Fibroblast of upper back skin (primary cell): ENCODE data around the gene ZNF569.
"Not testable (repeated sequence)": the region's sequence is repeated elsewhere in the genome, so short reads cannot be mapped to it uniquely, and the experiment has no call there.

Experiments
- DNase-seq: peaks from one replicate; pipeline ENCODE4 v3.0.0-alpha.2; 2013

Gene ZNF569

DNA sequence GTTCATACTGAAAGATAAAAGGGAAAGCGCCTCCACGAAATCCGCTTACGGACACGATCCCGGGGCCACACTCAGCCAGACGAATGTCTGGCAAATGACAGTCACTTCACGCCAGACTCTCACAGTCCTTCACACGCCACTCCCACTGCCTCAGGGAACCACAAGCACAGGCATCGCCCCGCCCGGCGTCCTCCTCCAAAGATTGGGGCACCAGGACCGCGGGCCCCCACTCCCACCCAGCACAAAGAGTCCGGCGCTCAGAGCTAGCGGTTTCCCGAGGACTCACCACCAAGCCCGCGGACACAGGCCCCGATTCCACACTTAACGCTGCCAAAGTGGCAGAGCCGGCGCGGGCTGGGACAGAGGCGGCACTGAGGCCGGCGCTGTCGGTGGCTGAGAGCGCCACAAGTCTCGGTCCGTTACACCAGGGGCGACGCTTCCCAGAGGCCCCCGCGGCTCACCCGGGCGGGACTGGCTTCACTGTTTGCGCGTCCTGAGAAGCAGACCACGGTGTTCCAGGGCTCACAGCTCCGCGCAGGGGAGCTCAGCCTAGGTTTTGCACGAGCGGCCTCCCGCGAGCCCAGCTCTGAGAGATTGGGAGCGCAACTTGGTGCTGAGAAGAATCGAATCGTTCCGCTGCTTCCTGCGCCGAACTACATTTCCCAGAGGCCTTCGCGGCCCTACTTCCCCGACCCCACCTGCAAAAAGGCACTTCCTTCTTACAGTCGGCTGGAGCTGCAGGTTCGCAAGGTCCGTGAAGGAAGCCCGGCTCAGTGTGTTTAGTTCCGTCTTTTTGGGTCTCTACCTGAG is at the start of gene ZNF569:
ZNF569 (minus strand) TSS at position 647 of the 810 bp plus-strand sequence. CDS start 22,523 bp downstream, outside the sequence.
- DNase-seq: peak; percentile 93

DNA sequence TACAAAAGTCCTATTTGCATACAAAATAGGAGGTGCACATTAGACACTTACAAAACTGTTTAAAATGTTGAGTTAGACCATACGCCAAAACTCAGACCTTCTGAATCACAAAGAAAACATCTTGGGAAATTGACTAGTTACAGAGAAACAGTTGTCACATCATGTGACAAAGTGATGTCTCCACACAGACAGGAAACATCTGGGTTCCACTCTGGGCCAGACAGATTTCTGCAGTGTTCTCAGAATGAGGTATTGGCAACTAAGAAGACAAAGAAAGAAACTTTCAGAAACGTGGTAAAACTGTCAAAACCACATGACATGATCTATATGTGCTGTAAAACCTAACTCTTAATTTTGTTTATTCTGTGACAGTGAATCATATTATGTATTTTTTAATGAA is 46.2 kb upstream of the ZNF569 start:
- DNase-seq: no peak

DNA sequence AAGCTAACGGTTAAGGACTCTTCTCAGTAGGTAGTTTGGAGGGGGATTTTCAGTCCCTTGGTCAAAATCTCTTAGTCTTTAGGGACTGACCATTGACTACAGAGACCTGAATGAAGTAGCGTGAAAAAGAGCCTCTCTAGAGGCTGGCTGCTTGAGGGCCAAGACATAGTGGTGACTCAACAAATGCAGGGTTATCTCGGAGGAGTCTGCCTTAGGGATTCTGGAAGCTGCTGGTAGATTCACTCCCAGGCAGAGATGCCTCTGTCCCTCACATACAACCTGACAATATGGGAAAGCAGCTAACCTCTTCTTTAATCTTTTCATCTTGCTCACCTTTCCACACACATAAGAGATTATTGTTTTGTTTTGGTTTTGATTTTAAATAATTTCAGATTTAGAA is 44.6 kb upstream of the ZNF569 start:
- no peak for DNase-seq

DNA sequence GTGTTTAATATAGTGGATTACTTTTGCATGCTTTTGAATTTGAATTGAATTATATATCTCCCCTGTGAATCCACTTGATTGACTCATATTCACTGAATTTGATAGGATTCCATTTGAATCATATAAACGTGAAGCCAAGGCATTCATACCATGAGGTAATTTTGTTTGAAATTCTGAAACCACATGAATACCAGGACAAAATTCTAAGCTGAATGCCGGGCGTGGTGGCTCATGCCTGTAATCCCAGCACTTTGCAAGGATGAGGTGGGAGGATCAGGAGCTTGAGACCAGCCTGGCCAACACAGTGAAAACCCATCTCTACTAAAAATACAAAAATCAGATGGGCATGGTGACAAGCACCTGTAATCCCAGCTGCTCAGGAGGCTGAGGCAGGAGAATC is 43.9 kb upstream of the ZNF569 start:
- no peak for DNase-seq

DNA sequence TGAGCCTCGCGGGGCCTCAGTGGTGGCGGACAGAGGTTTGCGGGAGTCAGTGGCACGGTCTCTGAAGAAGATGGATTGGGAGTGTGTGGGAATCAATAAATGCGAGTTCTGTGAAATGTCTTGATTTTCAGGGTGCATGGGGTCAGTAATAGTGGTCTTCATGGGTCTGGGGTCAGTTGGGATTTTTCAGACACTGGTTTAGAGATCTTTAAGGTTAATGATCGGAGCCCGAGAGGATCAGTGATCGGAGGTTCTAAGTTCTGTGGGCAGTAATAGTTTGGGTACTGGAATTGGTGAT is 39.9 kb upstream of the ZNF569 start:
- no peak for DNase-seq

DNA sequence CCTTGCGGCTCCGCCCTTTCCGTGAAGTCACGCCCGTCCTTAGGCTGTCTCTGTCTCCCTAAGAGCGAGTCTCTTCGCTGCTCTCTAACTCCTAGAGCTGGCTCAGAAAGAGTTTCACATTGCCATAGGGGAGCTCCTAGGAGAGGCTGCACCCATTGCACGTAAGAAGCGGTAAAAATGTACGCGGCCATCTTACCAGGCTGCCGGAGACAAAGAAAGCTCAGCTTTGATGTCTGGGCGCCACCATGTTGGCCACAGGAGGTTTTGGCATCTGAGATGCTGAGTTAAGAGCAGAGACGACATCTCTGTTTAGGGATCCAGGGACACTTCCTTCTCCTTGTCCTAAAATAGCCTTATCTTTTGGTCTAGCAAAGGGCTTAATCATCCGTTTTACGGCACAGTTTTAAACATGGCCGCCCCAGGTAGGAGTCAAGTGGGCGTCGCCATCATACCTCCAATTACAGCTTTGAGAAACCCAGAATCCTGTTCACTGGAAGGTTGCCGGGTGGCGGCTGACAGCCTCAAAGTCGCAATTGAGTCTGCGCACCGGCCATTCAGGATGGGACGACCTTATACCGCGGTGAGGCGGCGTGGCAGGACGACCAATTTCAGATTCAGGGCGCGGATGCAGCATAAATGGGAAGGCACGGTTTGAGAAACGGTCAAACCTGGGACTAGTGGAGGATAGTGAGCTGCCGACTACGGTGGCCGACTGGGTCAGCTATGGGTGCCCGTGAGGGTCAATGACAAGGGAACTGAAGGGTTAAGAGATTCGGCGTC is 39.3 kb upstream of the ZNF569 start, which contains the start of gene ZNF793:
ZNF793 (plus strand) TSS at position 553 of the 780 bp plus-strand sequence. CDS start 16,501 bp downstream, outside the sequence.
- peak; percentile 72 for DNase-seq

DNA sequence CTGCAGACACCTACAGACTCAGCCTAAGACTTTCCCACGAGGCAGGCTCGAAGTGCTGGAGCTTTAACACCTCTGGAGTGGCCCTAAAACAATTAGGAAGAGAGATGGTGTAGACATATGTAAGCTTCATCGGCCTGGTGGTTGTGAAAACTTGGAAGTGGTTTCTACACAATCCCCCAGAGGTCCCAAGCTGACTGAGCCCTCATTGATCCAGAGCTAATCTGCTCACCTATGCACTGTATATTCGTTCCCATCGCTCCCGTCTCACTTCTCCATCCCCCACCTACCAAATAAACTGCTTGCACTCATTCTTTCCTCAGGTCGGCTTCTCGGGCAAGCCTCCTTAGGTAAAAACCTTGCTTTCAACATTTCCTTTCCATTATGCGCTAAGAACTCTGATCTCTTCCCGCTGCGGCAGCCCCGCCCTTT is 38.7 kb upstream of the ZNF569 start:
- DNase-seq: no peak

DNA sequence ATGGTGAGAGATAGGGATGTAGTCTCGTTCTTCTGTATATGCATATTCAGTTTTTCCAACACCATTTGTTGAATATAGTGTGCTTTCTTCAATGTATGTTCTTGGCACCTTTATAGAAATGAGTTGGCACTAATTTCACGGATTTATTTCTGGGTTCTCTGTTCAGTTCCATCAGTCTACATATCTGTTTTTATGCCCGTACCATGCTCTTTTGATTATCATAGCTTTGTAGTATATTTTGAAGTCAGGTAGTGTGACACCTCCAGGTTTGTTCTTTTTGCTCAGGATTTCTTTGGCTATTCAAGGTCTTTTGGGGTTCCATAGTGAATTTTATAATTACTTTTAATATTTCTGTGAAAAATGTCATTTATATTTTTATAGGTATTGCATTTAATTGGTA is 25.0 kb upstream of the ZNF569 start:
- no peak for DNase-seq

DNA sequence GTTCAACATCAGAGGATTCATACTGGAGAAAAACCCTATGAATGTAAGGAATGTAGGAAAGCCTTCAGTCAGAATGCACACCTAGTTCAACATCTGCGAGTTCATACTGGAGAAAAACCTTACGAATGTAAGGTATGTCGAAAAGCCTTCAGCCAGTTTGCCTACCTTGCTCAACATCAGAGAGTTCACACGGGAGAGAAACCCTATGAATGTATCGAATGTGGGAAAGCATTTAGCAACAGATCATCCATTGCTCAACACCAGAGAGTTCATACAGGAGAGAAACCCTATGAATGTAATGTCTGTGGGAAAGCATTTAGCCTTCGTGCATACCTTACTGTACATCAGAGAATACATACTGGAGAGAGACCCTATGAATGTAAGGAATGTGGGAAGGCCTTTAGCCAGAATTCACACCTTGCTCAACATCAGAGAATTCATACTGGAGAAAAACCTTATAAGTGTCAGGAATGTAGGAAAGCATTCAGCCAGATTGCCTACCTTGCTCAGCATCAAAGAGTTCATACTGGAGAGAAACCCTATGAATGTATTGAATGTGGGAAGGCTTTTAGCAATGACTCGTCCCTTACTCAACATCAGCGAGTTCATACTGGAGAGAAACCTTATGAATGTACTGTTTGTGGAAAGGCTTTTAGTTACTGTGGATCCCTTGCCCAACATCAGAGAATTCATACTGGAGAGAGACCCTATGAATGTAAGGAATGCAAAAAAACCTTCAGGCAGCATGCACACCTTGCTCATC is 17.3 kb upstream of the ZNF569 start:
- DNase-seq: no peak

DNA sequence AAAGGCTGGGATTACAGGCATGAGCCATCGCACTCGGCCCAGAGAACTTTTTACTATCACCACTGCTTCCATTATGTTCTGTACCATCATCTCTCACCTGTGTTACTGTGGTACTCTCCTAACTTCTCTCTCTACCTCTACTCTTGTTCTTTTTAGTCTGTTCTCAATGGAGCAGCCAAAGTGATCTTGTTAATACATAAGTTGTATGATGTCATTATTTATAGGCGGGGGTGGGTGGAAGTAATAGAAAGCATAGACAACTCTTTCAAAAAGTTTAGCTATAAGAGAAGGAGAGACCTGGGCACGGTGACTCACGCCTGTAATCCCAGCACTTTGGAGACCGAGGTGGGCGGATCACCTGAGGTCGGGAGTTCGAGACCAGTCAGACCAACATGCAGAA is 4.9 kb upstream of the ZNF569 start:
- no peak for DNase-seq

DNA sequence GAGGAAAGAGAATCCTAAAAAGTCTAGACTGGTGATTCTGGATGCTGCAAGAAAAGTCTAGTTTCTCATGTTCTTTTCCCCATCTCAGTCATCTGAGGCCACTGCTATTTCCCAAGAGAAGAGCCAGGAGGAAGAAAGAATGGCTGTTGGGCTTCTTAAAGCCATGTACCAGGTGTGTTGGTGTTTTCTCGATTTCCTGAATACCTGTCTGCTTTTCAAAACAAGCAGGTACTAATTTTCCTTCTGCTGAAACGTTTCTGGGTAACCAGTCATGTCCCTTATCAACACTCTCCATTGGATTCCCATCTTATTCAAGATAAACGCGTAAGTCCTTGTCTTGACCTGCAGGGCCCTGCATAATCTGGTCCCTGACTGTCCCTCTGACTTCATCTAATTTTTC is 3.0 kb upstream of the ZNF569 start:
- no peak for DNase-seq

DNA sequence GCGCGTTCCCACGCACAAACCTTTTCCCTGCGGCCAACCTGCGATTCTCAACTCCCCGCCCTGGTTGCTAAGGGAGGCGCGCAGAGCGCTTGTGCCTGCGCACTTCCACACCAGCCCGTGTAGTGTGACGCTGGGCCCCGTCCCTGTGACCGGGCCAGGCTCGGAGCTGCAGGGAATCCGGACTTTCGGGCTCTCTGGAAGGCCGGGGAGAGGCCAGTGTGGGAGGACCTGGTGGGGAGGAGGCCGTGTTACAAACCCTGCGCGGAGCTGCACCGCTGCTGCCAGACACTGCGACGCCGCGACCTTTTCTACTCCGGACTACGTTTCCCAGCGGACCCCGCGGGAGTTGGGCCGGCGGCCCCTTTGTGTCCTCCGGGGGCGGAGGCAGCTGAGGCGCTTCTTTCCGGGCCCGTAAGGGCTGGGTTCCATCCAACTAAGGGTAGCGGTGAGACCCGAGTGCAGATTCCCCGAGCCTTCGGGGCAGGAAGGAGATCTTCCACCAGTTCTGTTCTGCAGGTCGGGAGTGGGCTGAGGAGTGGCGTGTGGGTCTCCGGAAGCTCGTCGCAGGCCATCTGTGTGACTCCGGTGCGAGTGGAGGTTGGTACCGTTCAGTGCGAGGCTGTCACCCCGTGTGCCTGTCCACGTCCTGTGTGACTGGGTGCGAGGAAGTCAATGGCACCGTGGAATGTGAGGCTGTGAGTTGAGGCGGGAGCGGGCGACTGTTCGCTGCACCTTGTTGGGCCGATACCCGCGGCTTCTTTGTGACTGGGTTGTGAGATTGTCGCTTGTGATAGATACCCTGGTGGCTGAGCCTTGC is 1.9 kb upstream of the ZNF569 start, which contains the start of gene ZNF570:
ZNF570 (plus strand) TSS at position 396 of the 817 bp plus-strand sequence. CDS start 999 bp downstream, outside the sequence.
- DNase-seq: peak; percentile 88

DNA sequence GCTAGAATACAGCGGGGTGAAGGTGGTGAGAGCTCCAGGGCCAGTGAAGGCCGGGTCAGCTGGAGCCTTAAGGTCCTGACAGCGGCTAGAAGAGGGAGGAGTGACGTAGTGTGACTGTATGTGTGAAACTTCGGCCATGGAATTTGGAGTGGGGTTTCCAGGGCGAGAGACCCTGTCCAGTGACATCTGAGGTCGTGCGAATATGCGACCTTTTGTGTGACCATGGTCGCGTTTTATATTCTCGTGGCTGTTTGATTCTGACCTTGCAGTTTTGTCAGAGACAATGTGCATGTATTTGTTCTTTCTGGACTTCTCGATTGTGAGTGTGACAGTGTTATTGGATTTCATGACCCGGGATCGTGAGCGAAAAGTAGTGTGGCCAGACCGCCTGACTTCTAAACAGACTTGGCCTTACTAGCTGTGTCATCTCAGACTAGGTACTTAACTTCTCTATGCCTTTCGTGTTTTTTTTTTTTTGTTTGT is 405 bp upstream of the ZNF569 start:
- DNase-seq: no peak

DNA sequence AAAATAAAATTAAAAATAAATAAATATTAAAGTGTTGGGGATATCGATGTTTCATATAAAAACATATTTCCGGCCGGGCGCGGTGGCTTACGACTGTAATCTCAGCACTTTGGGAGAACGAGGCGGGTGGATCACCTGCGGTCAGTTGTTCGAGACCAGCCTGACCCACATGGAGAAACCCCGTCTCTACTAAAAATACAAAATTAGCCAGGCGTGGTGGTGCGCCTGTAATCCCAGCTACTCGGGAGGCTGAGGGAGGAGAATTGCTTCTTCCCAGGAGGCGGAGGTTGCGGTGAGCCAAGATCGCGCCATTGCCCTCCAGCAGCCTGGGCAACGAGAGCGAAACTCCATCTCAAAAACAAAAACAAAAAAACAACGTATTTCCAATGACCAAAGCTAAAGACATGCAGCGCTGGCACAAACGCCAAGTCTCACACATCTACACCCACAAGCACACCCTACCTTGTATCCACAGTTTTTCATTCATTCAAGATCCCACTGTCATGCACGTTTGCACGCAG is 907 bp downstream of the ZNF569 start:
- no peak for DNase-seq

DNA sequence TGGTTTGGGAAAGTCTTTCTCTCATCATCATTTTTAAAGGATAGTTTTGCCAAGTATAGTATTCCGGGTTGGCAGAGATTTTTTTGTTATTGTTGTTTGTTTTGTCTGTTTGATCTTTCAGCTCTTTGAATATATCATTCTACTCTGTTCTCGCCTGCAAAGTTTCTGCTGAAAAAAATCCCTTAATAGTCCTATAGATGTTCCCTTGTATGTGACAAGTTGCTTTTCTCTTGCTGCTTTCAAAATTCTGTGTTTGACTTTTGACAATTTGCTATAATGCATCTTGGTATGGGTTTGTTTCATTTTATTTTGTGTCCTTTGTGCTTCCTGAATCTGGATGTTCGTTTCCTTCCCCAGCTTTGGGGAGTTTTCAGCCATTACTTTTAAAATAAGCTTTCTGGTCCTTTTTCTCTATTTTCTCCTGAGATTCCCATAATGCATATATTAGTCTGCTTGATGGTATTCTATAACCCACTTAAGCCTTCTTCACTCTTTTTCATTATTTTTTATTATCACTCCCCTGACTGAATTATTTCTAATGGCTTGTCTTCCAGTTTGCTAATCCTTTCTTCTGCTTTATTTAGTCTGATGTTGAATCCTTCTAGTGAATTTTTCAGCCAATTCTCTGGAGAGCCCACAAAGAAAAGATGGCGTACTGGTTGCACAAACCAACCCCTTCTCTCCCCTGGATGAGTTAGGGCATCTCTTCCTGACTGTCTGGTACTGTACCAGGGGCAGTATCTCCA is 14.6 kb downstream of the ZNF569 start:
- no peak for DNase-seq

DNA sequence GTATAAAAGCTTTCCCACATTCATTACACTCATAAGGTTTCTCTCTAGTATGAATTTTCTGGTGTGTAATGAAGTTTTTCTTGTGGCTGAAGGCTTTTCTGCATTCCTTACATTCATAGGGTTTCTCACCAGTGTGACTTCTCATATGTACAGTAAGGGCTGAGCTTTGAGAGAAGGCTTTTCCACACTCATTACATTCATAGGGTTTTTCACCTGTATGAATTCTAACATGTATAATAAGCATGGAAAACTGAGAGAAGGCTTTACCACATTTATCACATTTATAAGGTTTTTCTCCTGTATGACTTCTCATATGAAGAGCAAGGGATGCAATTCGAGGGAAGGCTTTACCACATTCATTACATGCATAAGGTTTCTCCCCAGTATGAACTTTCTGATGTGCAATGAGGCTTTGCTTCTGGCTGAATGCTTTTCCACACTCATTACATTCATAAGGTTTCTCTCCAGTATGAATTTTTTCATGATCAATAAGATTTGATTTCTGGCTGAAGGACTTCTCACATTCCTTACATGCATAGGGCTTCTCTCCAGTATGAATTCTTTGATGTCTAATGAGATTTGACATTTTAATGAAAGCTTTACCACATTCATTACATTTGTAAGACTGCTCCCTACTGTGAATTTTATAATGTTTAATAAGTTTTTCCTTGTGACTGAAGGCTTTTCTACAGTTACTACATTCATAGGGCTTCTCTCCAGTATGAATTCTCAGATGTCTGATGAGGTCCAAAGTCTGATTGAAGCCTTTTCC is 53.7 kb downstream of the ZNF569 start:
- DNase-seq: no peak

DNA sequence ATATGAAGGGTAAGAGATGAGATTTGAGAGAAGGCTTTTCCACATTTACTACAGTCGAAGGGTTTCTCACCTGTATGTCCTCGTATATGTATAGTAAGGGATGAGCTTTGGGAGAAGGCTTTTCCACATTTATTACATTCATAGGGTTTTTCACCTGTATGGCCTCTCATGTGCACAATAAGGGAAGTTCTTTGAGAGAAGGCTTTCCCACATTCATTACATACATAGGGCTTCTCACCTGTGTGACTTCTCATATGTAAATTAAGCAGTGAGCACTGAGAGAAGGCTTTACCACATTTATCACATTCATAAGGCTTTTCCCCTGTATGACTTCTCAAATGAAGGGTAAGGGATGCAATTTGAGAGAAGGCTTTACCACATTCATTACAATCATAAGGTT is 54.5 kb downstream of the ZNF569 start:
- DNase-seq: no peak

DNA sequence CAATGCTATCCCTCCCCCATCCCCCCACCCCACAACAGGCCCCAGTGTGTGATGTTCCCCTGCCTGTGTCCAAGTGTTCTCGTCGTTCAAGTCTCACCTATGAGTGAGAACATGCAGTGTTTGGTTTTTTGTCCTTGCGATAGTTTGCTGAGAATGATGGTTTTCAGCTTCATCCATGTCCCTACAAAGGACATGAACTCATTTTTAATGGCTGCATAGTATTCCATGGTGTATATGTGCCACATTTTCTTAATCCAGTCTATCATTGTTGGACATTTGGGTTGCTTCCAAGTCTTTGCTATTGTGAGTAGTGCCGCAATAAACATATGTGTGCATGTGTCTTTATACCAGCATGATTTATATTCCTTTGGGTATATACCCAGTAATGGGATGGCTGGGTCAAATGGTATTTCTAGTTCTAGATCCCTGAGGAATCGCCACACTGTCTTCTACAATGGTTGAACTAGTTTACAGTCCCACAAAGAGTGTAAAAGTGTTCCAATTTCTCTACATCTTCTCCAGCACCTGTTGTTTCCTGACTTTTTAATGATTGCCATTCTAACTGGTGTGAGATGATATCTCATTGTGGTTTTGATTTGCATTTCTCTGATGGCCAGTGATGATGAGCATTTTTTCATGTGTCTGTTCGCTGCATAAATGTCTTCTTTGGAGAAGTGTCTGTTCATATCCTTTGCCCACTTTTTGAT is 61.0 kb downstream of the ZNF569 start:
- DNase-seq: not testable (repeated sequence)

DNA sequence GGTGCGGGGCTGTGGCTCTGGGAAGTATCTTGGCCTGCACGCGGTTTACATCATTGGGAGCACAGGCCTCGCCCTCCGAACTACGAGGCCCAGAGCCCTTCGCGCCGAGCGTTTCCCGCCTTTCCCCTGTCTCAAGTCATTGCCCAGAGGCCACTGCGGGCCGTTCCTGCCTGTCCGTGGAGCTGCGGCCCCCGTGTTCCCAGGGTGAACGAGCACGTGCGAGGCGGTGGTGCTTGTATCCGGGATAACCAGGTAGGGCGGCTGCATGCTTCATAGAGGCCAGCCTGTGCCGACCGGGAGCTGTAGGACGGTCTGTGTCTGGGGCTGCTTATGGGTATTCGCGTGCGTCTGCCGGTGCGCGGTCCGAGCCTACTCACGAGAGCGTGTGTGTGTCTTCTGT is 63.8 kb downstream of the ZNF569 start:
- DNase-seq: no peak

DNA sequence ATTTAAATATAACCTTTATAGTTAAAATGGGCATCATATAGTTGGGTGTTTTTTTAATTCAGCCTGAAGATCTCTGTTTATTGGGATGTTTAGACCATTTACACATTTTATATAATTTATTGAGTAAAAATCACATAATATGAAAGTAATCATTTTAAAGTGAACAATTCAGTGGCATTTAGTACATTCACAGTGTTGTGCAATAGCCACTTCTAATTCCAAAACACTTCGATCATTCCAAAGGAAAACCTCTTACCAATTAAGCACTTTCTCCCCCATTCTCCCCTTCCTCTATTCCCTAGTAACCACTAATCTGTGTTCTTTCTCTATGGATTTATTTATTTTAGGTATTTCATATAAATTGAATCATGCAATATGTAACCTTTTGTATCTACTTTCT is 66.2 kb downstream of the ZNF569 start:
- no peak for DNase-seq
